KMS-11 (cell line): ENCODE measurements around the gene WNT7A.

Experiments used
- H2AFZ ChIP-seq: fragments of 200-600 bp; sonication (generic); 2 replicates; pipeline ENCODE4 v1.6.1; 2016; ENCODE audit warnings: antibody characterized with exemption, mixed run types, low read depth
- H3K27ac ChIP-seq: fragments of 200-600 bp; sonication (generic); 2 replicates; pipeline ENCODE4 v1.6.1; 2016; ENCODE audit warnings: mild to moderate bottlenecking, mixed run types
- H3K27me3 ChIP-seq: fragments of 200-600 bp; sonication (generic); 2 replicates; pipeline ENCODE4 v1.6.1; 2017; ENCODE audit warnings: mild to moderate bottlenecking, low read depth, mixed run types, moderate library complexity; ENCODE audit not compliant: insufficient read depth
- H3K36me3 ChIP-seq: fragments of 200-600 bp; sonication (generic); 2 replicates; pipeline ENCODE4 v1.6.1; 2017; ENCODE audit warnings: mild to moderate bottlenecking, mixed run types; ENCODE audit not compliant: insufficient read depth
- H3K4me1 ChIP-seq: fragments of 200-600 bp; sonication (generic); 2 replicates; pipeline ENCODE4 v1.6.1; 2016; ENCODE audit warnings: mild to moderate bottlenecking, low read depth, mixed run types; ENCODE audit not compliant: poor library complexity, severe bottlenecking
- H3K4me2 ChIP-seq: fragments of 200-600 bp; sonication (generic); 2 replicates; pipeline ENCODE4 v1.7.0; 2016; ENCODE audit warnings: mild to moderate bottlenecking, mixed run types
- H3K4me3 ChIP-seq: fragments of 200-600 bp; sonication (generic); IDR thresholded peaks from 2 replicates; pipeline ENCODE4 v1.6.1; 2017; ENCODE audit warnings: low read depth, low read length, mixed read lengths; ENCODE audit not compliant: insufficient read depth
- H3K79me2 ChIP-seq: fragments of 200-600 bp; sonication (generic); 2 replicates; pipeline ENCODE4 v1.6.1; 2016; ENCODE audit warnings: low read depth, mixed run types; ENCODE audit not compliant: insufficient read depth
- H3K9ac ChIP-seq: fragments of 200-600 bp; sonication (generic); 2 replicates; pipeline ENCODE4 v1.6.1; 2016; ENCODE audit warnings: mild to moderate bottlenecking, mixed run types
- H4K20me1 ChIP-seq: fragments of 200-600 bp; sonication (generic); 2 replicates; pipeline ENCODE4 v1.6.1; 2016; ENCODE audit warnings: mild to moderate bottlenecking, mixed run types; ENCODE audit not compliant: insufficient read depth
- TF ChIP-seq, protein P1 (sequence below): fragments of 200-600 bp; sonication (generic); conservative IDR thresholded peaks from 2 replicates; pipeline ENCODE4 v1.6.1; 2017; ENCODE audit warnings: low read depth, mild to moderate bottlenecking, antibody characterized with exemption, low read length, moderate library complexity, mixed read lengths

WNT7A gene

GRCh38 chr3:13891017-13891392 is 11.1 kb upstream of the WNT7A start:
- Histone ChIP-seq H4K20me1 (no peaks in the 10 kb centered on the region), H3K4me2 (no peak overlapping the region), H3K4me1 (no peaks in the 10 kb centered on the region), H3K79me2 (no peaks in the 10 kb centered on the region), H3K36me3 (no peaks in the 10 kb centered on the region), H3K27me3 (no peaks in the 10 kb centered on the region), H3K9ac (no peak overlapping the region), H3K27ac (no peak overlapping the region), H2AFZ (no peak overlapping the region), H3K4me3 (no peak overlapping the region)
- TF ChIP-seq, protein P1, sequence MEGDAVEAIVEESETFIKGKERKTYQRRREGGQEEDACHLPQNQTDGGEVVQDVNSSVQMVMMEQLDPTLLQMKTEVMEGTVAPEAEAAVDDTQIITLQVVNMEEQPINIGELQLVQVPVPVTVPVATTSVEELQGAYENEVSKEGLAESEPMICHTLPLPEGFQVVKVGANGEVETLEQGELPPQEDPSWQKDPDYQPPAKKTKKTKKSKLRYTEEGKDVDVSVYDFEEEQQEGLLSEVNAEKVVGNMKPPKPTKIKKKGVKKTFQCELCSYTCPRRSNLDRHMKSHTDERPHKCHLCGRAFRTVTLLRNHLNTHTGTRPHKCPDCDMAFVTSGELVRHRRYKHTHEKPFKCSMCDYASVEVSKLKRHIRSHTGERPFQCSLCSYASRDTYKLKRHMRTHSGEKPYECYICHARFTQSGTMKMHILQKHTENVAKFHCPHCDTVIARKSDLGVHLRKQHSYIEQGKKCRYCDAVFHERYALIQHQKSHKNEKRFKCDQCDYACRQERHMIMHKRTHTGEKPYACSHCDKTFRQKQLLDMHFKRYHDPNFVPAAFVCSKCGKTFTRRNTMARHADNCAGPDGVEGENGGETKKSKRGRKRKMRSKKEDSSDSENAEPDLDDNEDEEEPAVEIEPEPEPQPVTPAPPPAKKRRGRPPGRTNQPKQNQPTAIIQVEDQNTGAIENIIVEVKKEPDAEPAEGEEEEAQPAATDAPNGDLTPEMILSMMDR, result no peak

GRCh38 chr3:13890377-13891016 is 10.6 kb upstream of the WNT7A start:
- no peaks in the 10 kb centered on the region for H3K79me2 ChIP-seq
- no peaks in the 10 kb centered on the region for H3K4me1 ChIP-seq
- H2AFZ ChIP-seq, result no peak overlapping the region
- H3K4me2 ChIP-seq, result no peak overlapping the region
- H4K20me1 ChIP-seq, result no peaks in the 10 kb centered on the region
- no peak overlapping the region for H3K4me3 ChIP-seq
- no peak overlapping the region for H3K27ac ChIP-seq
- TF ChIP-seq, protein P1, result no peak
- no peaks in the 10 kb centered on the region for H3K27me3 ChIP-seq
- H3K9ac ChIP-seq, result no peak overlapping the region
- H3K36me3 ChIP-seq, result no peaks in the 10 kb centered on the region

DNA sequence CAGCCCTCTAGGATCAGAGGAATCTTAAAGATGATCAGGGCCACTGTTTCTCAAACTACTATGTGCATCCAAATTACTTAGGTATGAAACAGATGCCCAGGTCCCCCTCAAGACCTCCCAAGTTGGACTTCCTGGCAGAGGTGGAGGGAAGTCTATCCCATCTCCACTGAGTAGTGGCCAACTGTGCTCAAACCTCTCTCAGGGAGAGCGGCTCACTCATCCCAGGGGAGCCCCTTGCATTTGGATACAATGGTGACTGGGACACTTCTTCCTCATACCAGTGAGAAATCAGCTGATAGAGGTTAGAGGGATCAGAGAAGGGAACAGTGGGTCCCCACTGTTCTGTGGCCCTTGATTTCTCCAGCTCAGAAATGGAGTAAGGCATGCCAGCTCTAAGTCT is 8.7 kb upstream of the WNT7A start:
- H3K36me3 ChIP-seq, result no peaks in the 10 kb centered on the region
- TF ChIP-seq, protein P1, result no peak
- H3K27me3 ChIP-seq, result no peaks in the 10 kb centered on the region
- H4K20me1 ChIP-seq, result no peaks in the 10 kb centered on the region
- no peak overlapping the region for H3K4me3 ChIP-seq
- H2AFZ ChIP-seq, result no peak overlapping the region
- H3K4me1 ChIP-seq, result no peaks in the 10 kb centered on the region
- H3K4me2 ChIP-seq, result no peak overlapping the region
- H3K27ac ChIP-seq, result no peak overlapping the region
- no peak overlapping the region for H3K9ac ChIP-seq
- H3K79me2 ChIP-seq, result no peaks in the 10 kb centered on the region

DNA sequence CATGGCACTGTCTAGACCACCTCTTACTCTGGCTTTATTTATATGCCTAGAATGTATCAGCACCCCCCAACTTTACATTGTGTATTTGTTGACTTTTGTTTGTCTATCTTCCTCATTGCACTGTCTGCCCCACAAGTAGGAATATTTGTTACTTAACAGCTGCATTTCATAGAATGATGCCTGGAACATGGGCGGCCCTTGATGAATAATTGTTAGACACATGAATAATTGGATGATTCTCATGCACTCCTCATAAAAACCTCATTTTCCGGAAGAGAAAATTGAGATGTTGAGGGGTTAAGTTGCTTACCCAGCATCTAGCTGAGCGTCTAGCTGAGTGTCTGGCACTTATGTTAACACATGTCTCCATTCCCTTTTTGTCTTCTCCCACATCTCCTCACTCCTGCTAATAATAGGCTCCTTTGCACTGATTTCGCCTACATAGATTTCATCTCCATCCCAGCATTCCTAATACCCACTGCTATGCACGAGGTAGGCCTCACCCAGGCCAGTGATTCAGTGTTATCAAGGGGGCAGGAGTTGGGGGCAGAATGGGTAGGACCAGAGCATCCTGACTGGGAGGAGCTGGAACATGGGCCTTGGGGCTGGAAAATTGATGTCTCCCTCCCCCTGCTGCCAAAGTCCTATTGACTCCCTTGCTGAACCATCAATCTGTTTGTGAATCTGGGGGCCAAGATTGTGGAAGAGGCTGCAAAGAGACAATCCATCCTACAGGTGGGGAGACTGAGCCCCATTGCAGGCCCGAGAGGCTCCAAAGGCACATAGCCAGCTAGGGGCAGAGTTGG is 7.8 kb upstream of the WNT7A start:
- no peaks in the 10 kb centered on the region for H3K27me3 ChIP-seq
- no peaks in the 10 kb centered on the region for H3K79me2 ChIP-seq
- no peaks in the 10 kb centered on the region for H3K36me3 ChIP-seq
- TF ChIP-seq, protein P1, result no peak
- no peak overlapping the region for H3K9ac ChIP-seq
- H3K4me1 ChIP-seq, result no peaks in the 10 kb centered on the region
- no peak overlapping the region for H3K27ac ChIP-seq
- no peaks in the 10 kb centered on the region for H4K20me1 ChIP-seq
- no peak overlapping the region for H2AFZ ChIP-seq
- H3K4me3 ChIP-seq, result no peak overlapping the region
- H3K4me2 ChIP-seq, result no peak overlapping the region
